HepG2 (cell line): ENCODE results near the gene TTC31. TPM values are rescaled to one million over a fixed set of nuclear protein-coding genes. Genes with fewer than 3 reads are reported as not detected.

Experiments used
- ARNT2 ChIP-seq: sonication (generic); formaldehyde crosslinking; IDR thresholded peaks from 2 replicates; pipeline ENCODE4 v1.8.0; 2022; ENCODE audit warnings: mild to moderate bottlenecking, low read depth, missing genetic modification reagents, moderate library complexity
- DR1 ChIP-seq: sonication (generic); formaldehyde crosslinking; IDR thresholded peaks from 2 replicates; pipeline ENCODE4 v1.8.0; 2021; ENCODE audit warnings: mild to moderate bottlenecking, missing genetic modification reagents, inconsistent platforms
- DRAP1 ChIP-seq: IDR thresholded peaks from 2 replicates; pipeline ENCODE4 v1.6.1; 2016; ENCODE audit warnings: missing genetic modification reagents, missing compliant biosample characterization
- GABPB1 ChIP-seq: IDR thresholded peaks from 2 replicates; pipeline ENCODE4 v1.6.1; 2016; ENCODE audit warnings: mild to moderate bottlenecking, missing genetic modification reagents, moderate library complexity, missing compliant biosample characterization
- GATAD2A ChIP-seq: IDR thresholded peaks from 2 replicates; pipeline ENCODE4 v1.6.1; 2016
- KDM3A ChIP-seq: IDR thresholded peaks from 2 replicates; pipeline ENCODE4 v1.6.1; 2018; ENCODE audit warnings: low read depth, missing compliant biosample characterization
- PPARG ChIP-seq: conservative IDR thresholded peaks from 2 replicates; pipeline ENCODE4 v1.6.1; 2016; ENCODE audit warnings: missing biosample characterization, missing genetic modification reagents
- SIX4 ChIP-seq: sonication (generic); formaldehyde crosslinking; IDR thresholded peaks from 2 replicates; pipeline ENCODE4 v1.4.0; 2020; ENCODE audit warnings: missing genetic modification reagents
- SMAD3 ChIP-seq: sonication (generic); formaldehyde crosslinking; IDR thresholded peaks from 2 replicates; pipeline ENCODE4 v1.4.0; 2020; ENCODE audit warnings: missing genetic modification reagents
- SNAPC2 ChIP-seq: sonication (generic); formaldehyde crosslinking; IDR thresholded peaks from 2 replicates; pipeline ENCODE4 v1.8.1; 2022; ENCODE audit warnings: mild to moderate bottlenecking, missing genetic modification reagents
- STAG1 ChIP-seq: sonication (generic); formaldehyde crosslinking; IDR thresholded peaks from 2 replicates; pipeline ENCODE4 v1.4.0; 2020; ENCODE audit warnings: missing genetic modification reagents
- SUZ12 ChIP-seq: fragments of 150-350 bp; IDR thresholded peaks from 2 replicates; pipeline ENCODE4 v1.6.1; 2014; ENCODE audit warnings: low read depth, low read length
- TAF15 ChIP-seq: fragments of 200-400 bp; formaldehyde crosslinking; IDR thresholded peaks from one replicate; pipeline ENCODE4 v1.6.1; 2018; ENCODE audit warnings: mild to moderate bottlenecking, low read depth, low read length; ENCODE audit not compliant: poor library complexity, severe bottlenecking
- THAP8 ChIP-seq: sonication (generic); formaldehyde crosslinking; IDR thresholded peaks from 2 replicates; pipeline ENCODE4 v1.5.1; 2020; ENCODE audit warnings: missing genetic modification reagents, mild to moderate bottlenecking, borderline replicate concordance
- ZFP36 ChIP-seq: fragments of 150-350 bp; IDR thresholded peaks from 2 replicates; pipeline ENCODE4 v1.6.1; 2018; ENCODE audit warnings: borderline replicate concordance, low read length, low read depth; ENCODE audit not compliant: partially characterized antibody
- ZMYM2 ChIP-seq: sonication (generic); formaldehyde crosslinking; IDR thresholded peaks from 2 replicates; pipeline ENCODE4 v1.8.0; 2022; ENCODE audit warnings: mild to moderate bottlenecking, missing genetic modification reagents
- ZNF33A ChIP-seq: sonication (generic); formaldehyde crosslinking; IDR thresholded peaks from 2 replicates; pipeline ENCODE4 v1.5.1; 2020; ENCODE audit warnings: missing genetic modification reagents, mild to moderate bottlenecking, moderate library complexity, borderline replicate concordance
- ZNF451 ChIP-seq: sonication (generic); formaldehyde crosslinking; IDR thresholded peaks from 2 replicates; pipeline ENCODE4 v1.5.0; 2020; ENCODE audit warnings: mild to moderate bottlenecking, missing genetic modification reagents
- ZNF512 ChIP-seq: sonication (generic); formaldehyde crosslinking; IDR thresholded peaks from 2 replicates; pipeline ENCODE4 v1.4.0; 2020; ENCODE audit warnings: mild to moderate bottlenecking, missing genetic modification reagents
- ZNF552 ChIP-seq: sonication (generic); formaldehyde crosslinking; IDR thresholded peaks from 2 replicates; pipeline ENCODE4 v1.9.0; 2022; ENCODE audit warnings: missing genetic modification reagents, mild to moderate bottlenecking, borderline replicate concordance
- ZNF674 ChIP-seq: sonication (generic); formaldehyde crosslinking; IDR thresholded peaks from 2 replicates; pipeline ENCODE4 v1.5.0; 2020; ENCODE audit warnings: low read depth, mild to moderate bottlenecking, missing genetic modification reagents
- ZNF777 ChIP-seq: sonication (generic); formaldehyde crosslinking; IDR thresholded peaks from 2 replicates; pipeline ENCODE4 v1.4.0; 2020; ENCODE audit warnings: missing genetic modification reagents
- ZNF788 ChIP-seq: sonication (generic); formaldehyde crosslinking; IDR thresholded peaks from 2 replicates; pipeline ENCODE4 v1.5.0; 2020; ENCODE audit warnings: mild to moderate bottlenecking, missing genetic modification reagents, borderline replicate concordance
- ZNF841 ChIP-seq: sonication (generic); formaldehyde crosslinking; IDR thresholded peaks from 2 replicates; pipeline ENCODE4 v1.8.1; 2023; ENCODE audit warnings: missing genetic modification reagents, borderline replicate concordance
- ZSCAN21 ChIP-seq: sonication (generic); formaldehyde crosslinking; IDR thresholded peaks from 2 replicates; pipeline ENCODE4 v1.8.0; 2022; ENCODE audit warnings: mild to moderate bottlenecking, missing genetic modification reagents, moderate library complexity, borderline replicate concordance
- polyA plus RNA-seq, 8 experiments: library from polyadenylated mRNA; depleted of rRNA in 3 of 8; stranded (reverse) in 7 of 8; unstranded in 1 of 8; fragments of >200 nt; fragmentation: Illumina TruSeq in 4 of 8; extraction: Trizol in 4 of 8; gene quantifications; 2 replicates each; pipeline versions ENCODE4 v1.2.1 to v1.2.3, GENCODE V29; 2011 to 2016; ENCODE audit warnings: low read depth in 4 of 8, missing spikeins in 1 of 8, mixed read lengths in 1 of 8; ENCODE audit not compliant: insufficient read depth in 1 of 8
- total RNA-seq, 5 experiments: library from RNA; depleted of rRNA; stranded (reverse); fragments of >200 nt; fragmentation: Illumina TruSeq; extraction: Trizol; gene quantifications; 2 replicates each; pipeline ENCODE4 v1.2.3, GENCODE V29; 2016; ENCODE audit warnings: low read depth in 1 of 5

Gene TTC31
- total and polyA plus RNA-seq, 2 of the 13 experiments (the other 11 are each of a cell fraction or from before 2014, with no cell fraction given): 28.3 to 39.5 TPM

- TF ChIP-seq ZNF777 (CRISPR knock-in tag) (0 out of 2 replicates have a peak, but pooled peaks have one; percentile 57), ZNF33A (CRISPR knock-in tag) (no peak), ZFP36 (no peak), SMAD3 (CRISPR knock-in tag) (peak; percentile 76; the same call in 1 of the 2 replicates), PPARG (CRISPR knock-in tag) (no peak; the same call in 1 of the 2 replicates), SUZ12 (peak; percentile 88), STAG1 (CRISPR knock-in tag) (peak; percentile 19), THAP8 (CRISPR knock-in tag) (no peak; the same call in 1 of the 2 replicates), ZMYM2 (CRISPR knock-in tag) (0 out of 2 replicates have a peak, but pooled peaks have one; percentile 20), KDM3A (CRISPR knock-in tag) (no peak; the same call in 1 of the 2 replicates), ZNF674 (CRISPR knock-in tag) (no peak), TAF15 (no peak), GATAD2A (CRISPR knock-in tag) (peak; percentile 62), ZNF512 (CRISPR knock-in tag) (no peak), SNAPC2 (CRISPR knock-in tag) (no peak), DRAP1 (CRISPR knock-in tag) (peak; percentile 78), ZNF841 (no peak), ZNF451 (CRISPR knock-in tag) (peak; percentile 44; the same call in 1 of the 2 replicates), ARNT2 (peak; percentile 68), GABPB1 (peak; percentile 97), DR1 (peak; percentile 89), SIX4 (CRISPR knock-in tag) (no peak), ZNF788 (peak; percentile 90; the same call in 1 of the 2 replicates), ZNF552 (CRISPR knock-in tag) (peak; percentile 88; the same call in 1 of the 2 replicates), ZSCAN21 (CRISPR knock-in tag) (peak; percentile 58)
These were observed 46.7 kb downstream of the TTC31 start, which contains the start of the genes AUP1 and HTRA2 (continued) for GRCh38 chr2:74529357-74530238.
